ENCODE data around the gene TNFAIP8L3.

TNFAIP8L3 gene

GRCh38 chr15:51114437-51115119 is 19.9 kb upstream of the TNFAIP8L3 start:
- DNase-seq: no peak

GRCh38 chr15:51112078-51112477 is 17.4 kb upstream of the TNFAIP8L3 start:
- DNase-seq: no peak

- no peak for DNase-seq
Observed at GRCh38 chr15:51111061-51111460, 16.4 kb upstream of the TNFAIP8L3 start.

- DNase-seq: no peak
Observed at GRCh38 chr15:51110171-51110570, 15.5 kb upstream of the TNFAIP8L3 start.

GRCh38 chr15:51108933-51109550 is 14.3 kb upstream of the TNFAIP8L3 start:
- no peak for DNase-seq

GRCh38 chr15:51107612-51108011 is 12.9 kb upstream of the TNFAIP8L3 start:
- no peak for DNase-seq

- DNase-seq: no peak
Observed at GRCh38 chr15:51106481-51106880, 11.8 kb upstream of the TNFAIP8L3 start.

GRCh38 chr15:51105430-51106016 is 10.8 kb upstream of the TNFAIP8L3 start:
- no peak for DNase-seq

GRCh38 chr15:51104512-51104911 is 9.8 kb upstream of the TNFAIP8L3 start:
- DNase-seq: no peak

GRCh38 chr15:51103330-51103729 is 8.6 kb upstream of the TNFAIP8L3 start:
- no peak for DNase-seq

GRCh38 chr15:51100785-51101489 is 6.2 kb upstream of the TNFAIP8L3 start:
- DNase-seq: no peak

- no peak for DNase-seq
Observed at GRCh38 chr15:51099185-51099584, 4.5 kb upstream of the TNFAIP8L3 start.

- DNase-seq: no peak
Observed at GRCh38 chr15:51098331-51098619, 3.6 kb upstream of the TNFAIP8L3 start.

- no peak for DNase-seq
Observed at GRCh38 chr15:51097553-51098330, 3.0 kb upstream of the TNFAIP8L3 start.

- no peak for DNase-seq
Observed at GRCh38 chr15:51096976-51097375, 2.3 kb upstream of the TNFAIP8L3 start.

GRCh38 chr15:51095681-51096331 is 1.1 kb upstream of the TNFAIP8L3 start:
- DNase-seq: no peak

GRCh38 chr15:51093839-51094605 is 684 bp downstream of the TNFAIP8L3 start:
- no peak for DNase-seq

- no peak for DNase-seq
Observed at GRCh38 chr15:51093488-51093838, 1.2 kb downstream of the TNFAIP8L3 start.

- DNase-seq: no peak
Observed at GRCh38 chr15:51092480-51093040, 2.1 kb downstream of the TNFAIP8L3 start.

- DNase-seq: no peak
Observed at GRCh38 chr15:51090753-51091152, 4.0 kb downstream of the TNFAIP8L3 start.

- DNase-seq: no peak
Observed at GRCh38 chr15:51089699-51090453, 4.8 kb downstream of the TNFAIP8L3 start.

Data from T-helper 1 cell (primary cell).